GM13977 (cell line): ENCODE measurements around the gene TBC1D22A.

Experiments
- DNase-seq: peaks from one replicate; pipeline ENCODE4 v3.0.0; 2012; ENCODE audit warnings: low spot score
- in situ Hi-C: fragments of 300-500 bp; cut with MboI; formaldehyde crosslinking; loops from one replicate; pipeline ENCODE4 v1.12.0; 2022; ENCODE audit warnings: low sequenced_read_pairs, low pct_unique_long_range_greater_than_20kb, mixed read lengths, inconsistent platforms; ENCODE audit not compliant: unreplicated experiment
- TF ChIP-seq, protein P1 (sequence below): IDR thresholded peaks from 2 replicates; pipeline ENCODE4 v1.5.1; 2012; ENCODE audit warnings: mild to moderate bottlenecking, control low read depth; ENCODE audit not compliant: insufficient read depth; ENCODE audit errors: extremely low read depth, missing control alignments

TBC1D22A gene

DNA sequence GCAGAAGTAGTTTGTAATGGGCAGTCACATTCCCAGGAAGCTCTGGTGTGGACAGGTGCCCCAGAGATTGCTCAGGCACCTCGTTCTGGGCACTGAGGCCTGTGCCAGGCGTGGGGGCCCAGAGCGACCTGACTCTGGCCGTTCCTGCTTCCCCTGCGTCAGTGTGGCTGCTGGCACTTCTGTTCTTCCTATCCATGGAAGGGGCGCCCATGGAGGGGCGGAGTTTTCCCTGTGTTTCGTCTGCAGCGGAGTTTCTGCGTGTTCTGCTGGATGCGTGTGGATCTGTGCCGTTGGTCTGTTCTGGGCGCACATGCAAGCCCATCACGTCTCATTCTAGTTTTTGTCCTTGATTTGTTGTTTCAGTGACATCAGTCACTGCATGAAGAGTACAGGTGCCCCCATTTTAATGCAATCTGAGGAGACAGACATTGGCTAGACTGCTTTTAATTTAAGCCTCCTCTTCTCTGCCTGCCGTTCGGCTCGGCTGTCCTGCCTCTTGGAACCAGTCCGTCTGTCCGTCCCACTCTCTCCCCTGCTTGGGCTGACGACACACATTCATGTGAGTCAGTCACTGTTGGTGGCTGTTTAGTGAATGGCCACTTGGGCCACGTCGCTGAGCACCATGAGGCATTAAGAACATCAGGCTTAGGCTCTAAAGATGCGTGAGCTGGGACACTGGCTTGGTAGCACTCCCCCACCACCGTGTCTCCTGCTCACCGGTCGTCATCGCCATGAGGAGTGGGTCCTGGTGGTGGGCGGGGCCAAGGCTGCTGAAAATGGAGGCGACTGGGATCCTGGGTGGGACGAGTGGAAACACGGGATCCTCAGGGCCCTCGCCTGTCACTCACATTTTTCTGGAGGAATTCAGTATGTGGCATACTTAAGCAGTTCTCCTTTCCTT is 255.8 kb downstream of the TBC1D22A start:
- DNase-seq = no peak
- in situ Hi-C loops = no loop called here
- TF ChIP-seq, protein P1, sequence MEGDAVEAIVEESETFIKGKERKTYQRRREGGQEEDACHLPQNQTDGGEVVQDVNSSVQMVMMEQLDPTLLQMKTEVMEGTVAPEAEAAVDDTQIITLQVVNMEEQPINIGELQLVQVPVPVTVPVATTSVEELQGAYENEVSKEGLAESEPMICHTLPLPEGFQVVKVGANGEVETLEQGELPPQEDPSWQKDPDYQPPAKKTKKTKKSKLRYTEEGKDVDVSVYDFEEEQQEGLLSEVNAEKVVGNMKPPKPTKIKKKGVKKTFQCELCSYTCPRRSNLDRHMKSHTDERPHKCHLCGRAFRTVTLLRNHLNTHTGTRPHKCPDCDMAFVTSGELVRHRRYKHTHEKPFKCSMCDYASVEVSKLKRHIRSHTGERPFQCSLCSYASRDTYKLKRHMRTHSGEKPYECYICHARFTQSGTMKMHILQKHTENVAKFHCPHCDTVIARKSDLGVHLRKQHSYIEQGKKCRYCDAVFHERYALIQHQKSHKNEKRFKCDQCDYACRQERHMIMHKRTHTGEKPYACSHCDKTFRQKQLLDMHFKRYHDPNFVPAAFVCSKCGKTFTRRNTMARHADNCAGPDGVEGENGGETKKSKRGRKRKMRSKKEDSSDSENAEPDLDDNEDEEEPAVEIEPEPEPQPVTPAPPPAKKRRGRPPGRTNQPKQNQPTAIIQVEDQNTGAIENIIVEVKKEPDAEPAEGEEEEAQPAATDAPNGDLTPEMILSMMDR = no peak

DNA sequence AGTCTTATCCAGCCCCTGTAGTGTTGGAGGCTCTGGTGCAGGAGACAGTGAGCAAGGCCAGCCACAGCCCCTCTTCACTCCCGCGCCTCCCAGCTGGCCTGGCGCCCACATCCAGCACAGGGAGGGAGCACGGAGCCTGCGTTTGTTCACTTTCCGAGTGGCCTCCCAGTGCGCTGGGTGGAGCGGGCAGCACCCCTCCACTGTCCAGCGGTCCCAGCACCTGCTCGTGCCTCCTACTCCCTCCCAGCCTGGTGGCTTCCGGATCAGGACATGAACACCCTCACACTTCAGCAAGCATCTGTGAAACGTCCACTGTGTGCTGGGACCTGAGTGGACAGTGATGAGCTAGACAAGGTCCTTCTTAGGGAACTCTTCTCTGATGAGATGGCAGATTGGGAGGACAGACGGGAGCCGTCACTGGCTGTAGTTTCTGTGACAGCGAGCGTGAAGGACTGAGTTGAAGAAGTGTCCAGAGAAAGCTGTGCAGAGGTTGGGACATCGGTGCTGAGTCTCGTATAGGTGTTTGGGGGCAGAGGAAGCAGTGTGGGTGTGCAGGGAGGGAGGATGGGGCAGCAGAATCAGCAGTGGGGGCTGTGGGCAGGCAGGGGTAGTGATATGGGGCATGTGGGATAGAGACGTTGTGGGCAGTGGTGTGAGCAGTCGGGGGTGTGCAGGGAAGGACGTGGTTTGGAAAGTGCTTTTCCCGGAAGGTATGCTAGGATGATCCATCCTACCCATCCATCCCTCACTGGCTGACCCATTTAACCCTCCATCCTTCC is 256.8 kb downstream of the TBC1D22A start:
- DNase-seq = no peak
- TF ChIP-seq, protein P1 = no peak
- in situ Hi-C loops = no loop called here

DNA sequence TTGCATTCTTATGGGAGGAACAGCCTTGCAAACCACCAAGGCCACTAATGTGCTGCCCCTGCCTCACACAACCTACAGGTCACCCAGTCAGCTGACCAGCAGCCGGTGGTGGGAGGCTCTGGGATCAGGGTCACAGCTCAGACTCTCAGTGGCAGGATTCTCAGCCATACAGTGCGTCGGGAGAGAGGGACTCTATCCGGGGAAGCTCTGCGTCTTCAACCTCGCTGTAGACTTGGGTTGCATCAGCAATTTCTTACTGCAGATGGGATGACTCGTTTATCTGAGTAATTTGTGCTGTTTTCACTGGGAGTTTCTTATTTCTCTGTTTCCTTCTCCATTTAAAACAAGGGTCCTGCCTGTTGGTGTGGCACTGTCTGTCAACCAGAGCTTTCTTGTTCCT is 257.7 kb downstream of the TBC1D22A start:
- no peak for DNase-seq
- TF ChIP-seq, protein P1 = no peak
- in situ Hi-C loops = no loop called here

DNA sequence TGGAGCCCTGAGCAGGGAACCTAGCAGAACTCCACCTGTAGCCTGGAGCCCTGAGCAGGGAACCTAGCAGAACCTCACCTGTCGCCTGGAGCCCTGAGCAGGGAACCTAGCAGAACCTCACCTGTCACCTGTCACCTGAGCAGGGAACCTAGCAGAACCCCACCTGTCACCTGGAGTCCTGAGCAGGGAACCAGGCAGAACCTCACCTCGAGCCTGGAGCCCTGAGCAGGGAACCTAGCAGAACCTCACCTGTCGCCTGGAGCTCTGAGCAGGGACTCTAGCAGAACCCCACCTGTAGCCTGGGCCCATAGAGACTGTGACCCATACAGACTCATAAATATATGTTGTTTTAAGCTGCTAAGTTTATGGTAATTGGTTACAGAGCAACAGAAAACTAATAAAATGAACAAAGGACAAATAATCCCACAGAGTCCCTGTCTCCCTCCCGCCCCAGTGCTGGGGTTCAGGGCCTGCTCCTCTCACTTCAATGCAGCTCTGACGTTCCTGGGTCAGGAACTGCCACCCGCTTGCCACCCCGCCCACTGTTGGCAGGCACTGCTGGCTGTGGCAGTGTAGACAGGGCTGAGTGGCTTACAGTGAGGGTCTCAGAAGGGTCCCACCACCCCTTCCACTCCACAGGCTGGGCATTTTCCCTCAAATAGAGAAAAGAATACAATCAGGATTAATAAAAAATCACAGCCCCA is 259.1 kb downstream of the TBC1D22A start:
- DNase-seq = no peak
- TF ChIP-seq, protein P1 = no peak
- in situ Hi-C loops = no loop called here

DNA sequence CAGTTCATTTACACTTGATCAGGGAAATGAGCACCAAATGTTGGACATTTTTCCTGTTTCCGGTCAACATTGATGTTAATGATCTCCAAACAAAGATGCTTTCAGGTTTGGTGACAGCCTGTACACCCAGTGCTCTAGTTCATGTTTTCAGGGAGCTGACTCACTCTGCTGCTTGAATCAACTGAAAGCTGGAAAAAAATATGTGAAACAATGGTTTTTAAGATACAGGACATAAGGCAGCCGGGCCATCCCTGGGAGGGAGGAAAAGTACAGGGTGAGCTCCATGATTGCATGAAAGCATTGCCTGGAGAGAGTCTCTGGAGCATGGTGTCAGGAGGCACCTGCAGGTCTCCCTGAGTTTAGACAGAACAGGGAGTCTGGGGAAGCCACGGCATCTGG is 259.6 kb downstream of the TBC1D22A start:
- TF ChIP-seq, protein P1 = no peak
- no peak for DNase-seq
- in situ Hi-C loops = no loop called here

DNA sequence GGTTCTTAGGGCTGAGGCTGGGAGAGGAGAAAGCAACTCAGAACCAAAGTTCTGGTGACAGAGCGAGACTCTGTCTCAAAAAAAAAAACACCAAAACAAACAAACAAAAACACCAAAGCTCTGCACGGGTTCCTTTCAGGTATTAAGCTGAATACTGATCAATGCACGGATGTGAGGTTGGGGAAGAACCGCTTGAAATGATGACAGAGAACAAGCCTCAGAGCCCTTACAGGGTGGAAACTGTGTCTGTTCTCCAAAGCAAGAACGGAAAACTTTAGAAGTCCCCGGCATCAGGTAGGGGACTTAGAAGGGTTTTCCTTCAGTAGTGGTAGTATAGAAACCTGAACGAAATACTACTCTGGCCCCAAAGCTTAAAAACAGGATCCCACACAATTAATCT is 260.0 kb downstream of the TBC1D22A start:
- in situ Hi-C loops = no loop called here
- TF ChIP-seq, protein P1 = no peak
- no peak for DNase-seq
